Measurements from ENCODE around the gene SALL2.

The SALL2 gene

GRCh38 chr14:21526672-21527317 lies 649 bp upstream of the SALL2 start:
- peak; percentile 86 for DNase-seq
- no peak overlapping the region for H2BK120ac ChIP-seq (ENCODE audit: low read depth, low read length)
- H2BK15ac ChIP-seq (replicated peaks; ENCODE audit: low read depth), result peak overlapping the region; percentile 23
- peaks cover 36% of the 10 kb centered on the region for H3K79me2 ChIP-seq (ENCODE audit: control insufficient read depth, insufficient read depth, low read length)
- peaks cover 28% of the 10 kb centered on the region for H3K79me1 ChIP-seq (ENCODE audit: low read length)
- H3K18ac ChIP-seq (ENCODE audit: low read length), result peak overlapping the region; percentile 42
- peak overlapping the region; percentile 52 for H3K4me2 ChIP-seq (ENCODE audit: low read length)
- no peak overlapping the region for H3K4ac ChIP-seq (ENCODE audit: low read depth, low read length)
- H3K23ac ChIP-seq (ENCODE audit: low read length), result no peak overlapping the region
- peaks cover 3% of the 10 kb centered on the region for H3K36me3 ChIP-seq (ENCODE audit: control insufficient read depth, insufficient read depth, low read length)
- no peak overlapping the region for H4K8ac ChIP-seq (ENCODE audit: low read depth, low read length)
- peaks cover 18% of the 10 kb centered on the region for H3K4me1 ChIP-seq (ENCODE audit: control insufficient read depth, low read depth, low read length)
- WGBS (ENCODE audit: extremely low coverage, insufficient coverage, low lambda C conversion rate), result no CpG with 5 or more reads among the region's 13 CpGs
- H3K4me3 ChIP-seq (ENCODE audit: low read length), result peak overlapping the region; percentile 8
- peak overlapping the region; percentile 64 for H3K9ac ChIP-seq (ENCODE audit: low read length)
- H2AK5ac ChIP-seq (ENCODE audit: low read length), result no peak overlapping the region
- no peaks in the 10 kb centered on the region for H3K27me3 ChIP-seq (ENCODE audit: insufficient read depth, low read length, poor library complexity)
- peak overlapping the region; percentile 47 for H2BK5ac ChIP-seq (ENCODE audit: low read length)
- peak overlapping the region; percentile 89 for H3K27ac ChIP-seq (ENCODE audit: low read depth, low read length)
- H4K5ac ChIP-seq (ENCODE audit: low read length), result no peak overlapping the region
- peak overlapping the region; percentile 90 for H3K56ac ChIP-seq (ENCODE audit: low read length)

GRCh38 chr14:21525571-21525961 lies 580 bp downstream of the SALL2 start:
- WGBS (ENCODE audit: extremely low coverage, insufficient coverage, low lambda C conversion rate), result no CpG with 5 or more reads among the region's 12 CpGs
- Histone ChIP-seq H3K27me3 (ENCODE audit: insufficient read depth, low read length, poor library complexity) (no peaks in the 10 kb centered on the region), H3K56ac (ENCODE audit: low read length) (peak overlapping the region; percentile 98), H3K18ac (ENCODE audit: low read length) (peak overlapping the region; percentile 100), H3K36me3 (ENCODE audit: control insufficient read depth, insufficient read depth, low read length) (peaks cover 3% of the 10 kb centered on the region), H3K27ac (ENCODE audit: low read depth, low read length) (peak overlapping the region; percentile 92), H2AK5ac (ENCODE audit: low read length) (peak overlapping the region; percentile 93), H3K4me3 (ENCODE audit: low read length) (peak overlapping the region; percentile 83), H3K4me2 (ENCODE audit: low read length) (peak overlapping the region; percentile 61), H2BK15ac (replicated peaks; ENCODE audit: low read depth) (no peak overlapping the region), H3K23ac (ENCODE audit: low read length) (no peak overlapping the region), H3K9ac (ENCODE audit: low read length) (peak overlapping the region; percentile 94), H3K79me2 (ENCODE audit: control insufficient read depth, insufficient read depth, low read length) (peaks cover 36% of the 10 kb centered on the region), H3K79me1 (ENCODE audit: low read length) (peaks cover 31% of the 10 kb centered on the region), H4K5ac (ENCODE audit: low read length) (no peak overlapping the region), H2BK120ac (ENCODE audit: low read depth, low read length) (peak overlapping the region; percentile 99), H3K4me1 (ENCODE audit: control insufficient read depth, low read depth, low read length) (peaks cover 18% of the 10 kb centered on the region), H4K8ac (ENCODE audit: low read depth, low read length) (peak overlapping the region; percentile 69), H3K4ac (ENCODE audit: low read depth, low read length) (peak overlapping the region; percentile 97), H2BK5ac (ENCODE audit: low read length) (peak overlapping the region; percentile 29)
- DNase-seq, result peak; percentile 86

- Histone ChIP-seq H3K79me2 (ENCODE audit: control insufficient read depth, insufficient read depth, low read length) (peaks cover 34% of the 10 kb centered on the region), H4K8ac (ENCODE audit: low read depth, low read length) (no peak overlapping the region), H3K4me3 (ENCODE audit: low read length) (peak overlapping the region; percentile 31), H3K4ac (ENCODE audit: low read depth, low read length) (peak overlapping the region; percentile 91), H2BK15ac (replicated peaks; ENCODE audit: low read depth) (no peak overlapping the region), H3K56ac (ENCODE audit: low read length) (peak overlapping the region; percentile 98), H3K4me2 (ENCODE audit: low read length) (peak overlapping the region; percentile 61), H3K27ac (ENCODE audit: low read depth, low read length) (peak overlapping the region; percentile 7), H3K23ac (ENCODE audit: low read length) (no peak overlapping the region), H2BK5ac (ENCODE audit: low read length) (peak overlapping the region; percentile 29), H3K4me1 (ENCODE audit: control insufficient read depth, low read depth, low read length) (peaks cover 17% of the 10 kb centered on the region), H3K27me3 (ENCODE audit: insufficient read depth, low read length, poor library complexity) (no peaks in the 10 kb centered on the region), H3K18ac (ENCODE audit: low read length) (peak overlapping the region; percentile 100), H2BK120ac (ENCODE audit: low read depth, low read length) (no peak overlapping the region), H3K79me1 (ENCODE audit: low read length) (peaks cover 30% of the 10 kb centered on the region), H3K36me3 (ENCODE audit: control insufficient read depth, insufficient read depth, low read length) (peaks cover 3% of the 10 kb centered on the region), H4K5ac (ENCODE audit: low read length) (no peak overlapping the region), H3K9ac (ENCODE audit: low read length) (peak overlapping the region; percentile 94), H2AK5ac (ENCODE audit: low read length) (peak overlapping the region; percentile 93)
- DNase-seq, result no peak
- no CpG with 5 or more reads among the region's 18 CpGs for WGBS (ENCODE audit: extremely low coverage, insufficient coverage, low lambda C conversion rate)
Observed at GRCh38 chr14:21524575-21525490, 1.3 kb downstream of the SALL2 start.

GRCh38 chr14:21523203-21523602 lies 2.9 kb downstream of the SALL2 start:
- no peak overlapping the region for H4K5ac ChIP-seq (ENCODE audit: low read length)
- WGBS (ENCODE audit: extremely low coverage, insufficient coverage, low lambda C conversion rate), result no CpG with 5 or more reads among the region's 7 CpGs
- H3K56ac ChIP-seq (ENCODE audit: low read length), result peak overlapping the region; percentile 36
- H3K79me2 ChIP-seq (ENCODE audit: control insufficient read depth, insufficient read depth, low read length), result peaks cover 34% of the 10 kb centered on the region
- H3K27me3 ChIP-seq (ENCODE audit: insufficient read depth, low read length, poor library complexity), result no peaks in the 10 kb centered on the region
- no peak overlapping the region for H2BK15ac ChIP-seq (replicated peaks; ENCODE audit: low read depth)
- no peak overlapping the region for H2BK120ac ChIP-seq (ENCODE audit: low read depth, low read length)
- no peak overlapping the region for H2BK5ac ChIP-seq (ENCODE audit: low read length)
- no peak overlapping the region for H3K4me2 ChIP-seq (ENCODE audit: low read length)
- peaks cover 14% of the 10 kb centered on the region for H3K4me1 ChIP-seq (ENCODE audit: control insufficient read depth, low read depth, low read length)
- no peak overlapping the region for H3K27ac ChIP-seq (ENCODE audit: low read depth, low read length)
- H3K79me1 ChIP-seq (ENCODE audit: low read length), result peaks cover 29% of the 10 kb centered on the region
- H4K8ac ChIP-seq (ENCODE audit: low read depth, low read length), result no peak overlapping the region
- no peak for DNase-seq
- peaks cover 3% of the 10 kb centered on the region for H3K36me3 ChIP-seq (ENCODE audit: control insufficient read depth, insufficient read depth, low read length)
- H2AK5ac ChIP-seq (ENCODE audit: low read length), result no peak overlapping the region
- H3K9ac ChIP-seq (ENCODE audit: low read length), result no peak overlapping the region
- no peak overlapping the region for H3K23ac ChIP-seq (ENCODE audit: low read length)
- H3K4me3 ChIP-seq (ENCODE audit: low read length), result no peak overlapping the region
- H3K18ac ChIP-seq (ENCODE audit: low read length), result no peak overlapping the region
- no peak overlapping the region for H3K4ac ChIP-seq (ENCODE audit: low read depth, low read length)

GRCh38 chr14:21521501-21521900 lies 4.6 kb downstream of the SALL2 start:
- no peak overlapping the region for H2BK5ac ChIP-seq (ENCODE audit: low read length)
- no peak overlapping the region for H3K56ac ChIP-seq (ENCODE audit: low read length)
- H3K23ac ChIP-seq (ENCODE audit: low read length), result no peak overlapping the region
- H2BK15ac ChIP-seq (replicated peaks; ENCODE audit: low read depth), result no peak overlapping the region
- no peak overlapping the region for H4K5ac ChIP-seq (ENCODE audit: low read length)
- H4K8ac ChIP-seq (ENCODE audit: low read depth, low read length), result no peak overlapping the region
- DNase-seq, result no peak
- H3K36me3 ChIP-seq (ENCODE audit: control insufficient read depth, insufficient read depth, low read length), result peaks cover 3% of the 10 kb centered on the region
- H3K9ac ChIP-seq (ENCODE audit: low read length), result no peak overlapping the region
- peaks cover 29% of the 10 kb centered on the region for H3K79me1 ChIP-seq (ENCODE audit: low read length)
- no peak overlapping the region for H3K18ac ChIP-seq (ENCODE audit: low read length)
- no peak overlapping the region for H3K4me3 ChIP-seq (ENCODE audit: low read length)
- H3K4me2 ChIP-seq (ENCODE audit: low read length), result no peak overlapping the region
- H3K27ac ChIP-seq (ENCODE audit: low read depth, low read length), result no peak overlapping the region
- no peak overlapping the region for H2AK5ac ChIP-seq (ENCODE audit: low read length)
- H3K4ac ChIP-seq (ENCODE audit: low read depth, low read length), result no peak overlapping the region
- H2BK120ac ChIP-seq (ENCODE audit: low read depth, low read length), result no peak overlapping the region
- H3K79me2 ChIP-seq (ENCODE audit: control insufficient read depth, insufficient read depth, low read length), result peaks cover 34% of the 10 kb centered on the region
- peaks cover 11% of the 10 kb centered on the region for H3K4me1 ChIP-seq (ENCODE audit: control insufficient read depth, low read depth, low read length)
- H3K27me3 ChIP-seq (ENCODE audit: insufficient read depth, low read length, poor library complexity), result no peaks in the 10 kb centered on the region
- WGBS (ENCODE audit: extremely low coverage, insufficient coverage, low lambda C conversion rate), result 100% methylated on average over 1 of the region's 2 CpGs
